Right lobe of liver (tissue), 4 donors: ENCODE data around the gene CXCL6.

Experiments used
- CTCF ChIP-seq, 4 donors: fragments of 200-600 bp in 3 of 4; fragments of 450-650 bp in 1 of 4; IDR thresholded peaks; one replicate each; pipeline versions ENCODE4 v1.5.1 to v1.8.0; 2016 to 2022; ENCODE audit warnings: antibody characterized with exemption in 4 of 4, mild to moderate bottlenecking in 2 of 4
- POLR2A ChIP-seq: fragments of 450-650 bp; IDR thresholded peaks from one replicate; pipeline ENCODE4 v1.6.1; 2017; ENCODE audit warnings: antibody characterized with exemption, mild to moderate bottlenecking
- donor health status: DM: no; HTN: no; CAD: no.
- donor health status: DM: no; HTN: no; CAD: no.
- donor health status: DM: no; HTN: yes; CAD: no.

GRCh38 chr4:73822812-73823504 lies 13.5 kb upstream of the CXCL6 start:
- TF ChIP-seq POLR2A = no peak
- no peak for TF ChIP-seq CTCF (IDR thresholded peaks at IDR 0.05)
